ENCODE data around the gene HMSD. TPM values are rescaled to one million over a fixed set of nuclear protein-coding genes. Genes with fewer than 3 reads are reported as not detected.

The HMSD gene
- total RNA-seq, 1 donor from 2014 or later = 0.11 TPM

- Mint-ChIP-seq H3K27ac (no peak overlapping the region), H3K27me3 (no peaks in the 10 kb centered on the region), H3K4me3 (no peak overlapping the region), H3K9me3 (no peaks in the 10 kb centered on the region), H3K36me3 (ENCODE audit: low read depth) (peaks cover 33% of the 10 kb centered on the region), H3K4me1 (peaks cover 45% of the 10 kb centered on the region)
- ATAC-seq (ENCODE audit: low read depth) = no peak
- ChIA-PET CTCF (interaction anchor here (0.7 to 4.2 kb wide), 4 partner anchors 9 to 459 kb away, joined by 3 to 20 read pairs (median 8); no protein-coding TSS in a partner anchor), POLR2A (no interaction called here)
- DNase-seq = no peak
- intact Hi-C loops (cut with micrococcal nuclease) = loop anchor here (10.0 kb wide), 1 partner anchor 1452 kb away; the partner anchor contains the start of gene ZCCHC2
- TF ChIP-seq, protein P1, sequence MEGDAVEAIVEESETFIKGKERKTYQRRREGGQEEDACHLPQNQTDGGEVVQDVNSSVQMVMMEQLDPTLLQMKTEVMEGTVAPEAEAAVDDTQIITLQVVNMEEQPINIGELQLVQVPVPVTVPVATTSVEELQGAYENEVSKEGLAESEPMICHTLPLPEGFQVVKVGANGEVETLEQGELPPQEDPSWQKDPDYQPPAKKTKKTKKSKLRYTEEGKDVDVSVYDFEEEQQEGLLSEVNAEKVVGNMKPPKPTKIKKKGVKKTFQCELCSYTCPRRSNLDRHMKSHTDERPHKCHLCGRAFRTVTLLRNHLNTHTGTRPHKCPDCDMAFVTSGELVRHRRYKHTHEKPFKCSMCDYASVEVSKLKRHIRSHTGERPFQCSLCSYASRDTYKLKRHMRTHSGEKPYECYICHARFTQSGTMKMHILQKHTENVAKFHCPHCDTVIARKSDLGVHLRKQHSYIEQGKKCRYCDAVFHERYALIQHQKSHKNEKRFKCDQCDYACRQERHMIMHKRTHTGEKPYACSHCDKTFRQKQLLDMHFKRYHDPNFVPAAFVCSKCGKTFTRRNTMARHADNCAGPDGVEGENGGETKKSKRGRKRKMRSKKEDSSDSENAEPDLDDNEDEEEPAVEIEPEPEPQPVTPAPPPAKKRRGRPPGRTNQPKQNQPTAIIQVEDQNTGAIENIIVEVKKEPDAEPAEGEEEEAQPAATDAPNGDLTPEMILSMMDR (IDR thresholded peaks at IDR 0.05) = no peak
Observed at GRCh38 chr18:63977040-63977439, 27.9 kb downstream of the HMSD start.

GRCh38 chr18:63979409-63979920, 30.4 kb downstream of the HMSD start:
- peaks cover 27% of the 10 kb centered on the region for H3K4me1 Mint-ChIP-seq
- peak overlapping the region; percentile 16 for H3K27ac Mint-ChIP-seq
- H3K9me3 Mint-ChIP-seq = no peaks in the 10 kb centered on the region
- POLR2A ChIA-PET = no interaction called here
- H3K27me3 Mint-ChIP-seq = no peaks in the 10 kb centered on the region
- CTCF ChIA-PET = interaction anchor here (1.0 to 1.7 kb wide), 2 partner anchors 16 to 461 kb away, joined by 3 to 10 read pairs; no protein-coding TSS in a partner anchor
- DNase-seq (no peak), ATAC-seq (ENCODE audit: low read depth) (peak; percentile 72)
- TF ChIP-seq, protein P1 (IDR thresholded peaks at IDR 0.05) = peak; percentile 89
- intact Hi-C loops (cut with micrococcal nuclease) = loop anchor here (1.0 to 10.0 kb wide), 7 partner anchors 9 to 1455 kb away; partner anchors contain the start of genes SERPINB8 and ZCCHC2
- H3K36me3 Mint-ChIP-seq (ENCODE audit: low read depth) = peaks cover 54% of the 10 kb centered on the region
- no peak overlapping the region for H3K4me3 Mint-ChIP-seq

DNA sequence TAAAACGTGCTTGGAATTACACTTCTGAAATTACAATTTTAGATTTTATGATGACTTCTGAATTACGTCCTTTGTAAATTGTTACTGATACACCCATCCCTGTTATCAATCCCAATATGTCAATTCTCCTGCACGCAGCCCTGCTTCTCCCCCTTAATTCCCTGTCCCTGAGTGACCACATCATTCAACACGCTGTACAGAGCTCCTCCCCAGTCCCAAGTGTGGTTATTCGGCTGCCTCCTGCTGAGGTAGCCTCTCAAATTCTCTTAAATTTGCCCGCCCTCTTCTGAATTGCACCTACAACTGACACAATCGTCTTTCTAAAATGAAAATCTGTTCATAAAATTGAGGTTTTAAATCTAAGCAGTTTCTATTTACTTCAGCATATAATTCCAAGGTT, 30.9 kb downstream of the HMSD start:
- TF ChIP-seq, protein P1 (IDR thresholded peaks at IDR 0.05) = no peak
- peaks cover 59% of the 10 kb centered on the region for H3K36me3 Mint-ChIP-seq (ENCODE audit: low read depth)
- intact Hi-C loops (cut with micrococcal nuclease) = no loop called here
- ATAC-seq (ENCODE audit: low read depth) (no peak), DNase-seq (no peak)
- H3K9me3 Mint-ChIP-seq = no peaks in the 10 kb centered on the region
- no peaks in the 10 kb centered on the region for H3K27me3 Mint-ChIP-seq
- H3K27ac Mint-ChIP-seq = no peak overlapping the region
- CTCF ChIA-PET = interaction anchor here (1.0 to 1.7 kb wide), 2 partner anchors 16 to 461 kb away, joined by 3 to 10 read pairs; no protein-coding TSS in a partner anchor
- POLR2A ChIA-PET = no interaction called here
- peaks cover 21% of the 10 kb centered on the region for H3K4me1 Mint-ChIP-seq
- H3K4me3 Mint-ChIP-seq = no peak overlapping the region

- Mint-ChIP-seq H3K4me3 (no peak overlapping the region), H3K27ac (no peak overlapping the region), H3K9me3 (no peaks in the 10 kb centered on the region), H3K36me3 (ENCODE audit: low read depth) (peaks cover 68% of the 10 kb centered on the region), H3K4me1 (peaks cover 13% of the 10 kb centered on the region), H3K27me3 (no peaks in the 10 kb centered on the region)
- DNase-seq (no peak), ATAC-seq (ENCODE audit: low read depth) (no peak)
- ChIA-PET POLR2A (no interaction called here), CTCF (interaction anchor here (1.7 kb wide), 1 partner anchor 17 kb away, joined by 10 read pairs; no protein-coding TSS in a partner anchor)
- intact Hi-C loops (cut with micrococcal nuclease) = no loop called here
- TF ChIP-seq, protein P1 (IDR thresholded peaks at IDR 0.05) = no peak
Observed at GRCh38 chr18:63980896-63981460, 31.9 kb downstream of the HMSD start.

DNA sequence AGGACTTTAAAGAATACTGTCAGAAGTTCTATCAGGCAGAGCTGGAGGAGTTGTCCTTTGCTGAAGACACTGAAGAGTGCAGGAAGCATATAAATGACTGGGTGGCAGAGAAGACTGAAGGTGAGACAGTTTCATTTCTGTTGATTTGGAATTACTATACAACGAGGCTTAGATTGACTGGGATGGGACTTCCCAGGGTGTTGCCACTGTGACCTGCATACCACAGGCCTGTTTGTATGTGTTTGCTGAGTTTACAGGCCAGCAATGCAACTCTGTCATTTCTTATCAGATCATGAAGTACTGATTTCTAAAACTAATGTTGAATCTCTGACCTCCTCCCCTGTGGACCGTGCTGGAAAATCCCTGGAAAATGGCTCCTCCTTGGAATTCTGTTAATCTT, 32.6 kb downstream of the HMSD start:
- no peak for ATAC-seq (ENCODE audit: low read depth)

More for the DNA sequence above, 32.6 kb downstream of the HMSD start:
- Mint-ChIP-seq H3K9me3 (no peaks in the 10 kb centered on the region), H3K27ac (no peak overlapping the region), H3K4me1 (peaks cover 10% of the 10 kb centered on the region), H3K27me3 (no peaks in the 10 kb centered on the region), H3K4me3 (no peak overlapping the region), H3K36me3 (ENCODE audit: low read depth) (peaks cover 75% of the 10 kb centered on the region)
- ChIA-PET POLR2A (no interaction called here), CTCF (no interaction called here)
- TF ChIP-seq, protein P1 (IDR thresholded peaks at IDR 0.05) = no peak
- DNase-seq = no peak
- intact Hi-C loops (cut with micrococcal nuclease) = no loop called here
